GM12878 (cell line): ENCODE results near the gene RASSF4. TPM values are rescaled to one million over a fixed set of nuclear protein-coding genes. Genes with fewer than 3 reads are reported as not detected.

Experiments
- ATAC-seq: fragments of 200-7000 bp; cut with Tn5 transposase; 3 replicates; pipeline ENCODE4 v1.9.1; 2020; ENCODE audit warnings: mild to moderate bottlenecking, moderate library complexity
- BruUV-seq: library from RNA; stranded (reverse); fragments of 400-500 nt; replicated peaks from 2 replicates; lab custom pipeline; 2021; lab: Mats Ljungman, UMichigan
- CTCF ChIA-PET: fragments of 300-600 bp; sonication (Branson Sonifier 250); formaldehyde crosslinking; extraction: SDS; loops from one replicate; lab custom pipeline; 2021; ENCODE audit warnings: inconsistent platforms; lab: Yijun Ruan, JAX
- POLR2A ChIA-PET: fragments of 350-600 bp; formaldehyde crosslinking; extraction: SDS; loops from one replicate; lab custom pipeline; 2021; ENCODE audit warnings: inconsistent platforms; lab: Charles Lee
- RAD21 ChIA-PET: fragments of 300-600 bp; sonication (Branson Sonifier 250); formaldehyde crosslinking; loops from one replicate; lab custom pipeline; 2023; ENCODE audit warnings: antibody characterized with exemption; ENCODE audit not compliant: unreplicated experiment; lab: Charles Lee
- SMC1A ChIA-PET: fragments of 300-600 bp; sonication (Branson Sonifier 250); formaldehyde crosslinking; loops from one replicate; lab custom pipeline; 2023; ENCODE audit not compliant: unreplicated experiment, uncharacterized antibody; lab: Charles Lee
- DNase-seq: peaks from one replicate; pipeline ENCODE4 v3.0.0-alpha.2; 2011; ENCODE audit warnings: low read depth, low spot score
- FAIRE-seq: peaks from 3 replicates; lab custom pipeline; 2011; peaks lifted over from hg19 to GRCh38; lab: Jason Lieb, UNC
- H2AFZ ChIP-seq: 2 replicates; pipeline ENCODE4 v1.6.0; 2011; ENCODE audit warnings: low read depth, low read length, control low read depth; ENCODE audit not compliant: control insufficient read depth
- H3K27ac ChIP-seq: 2 replicates; pipeline ENCODE4 v1.5.1; 2011; ENCODE audit warnings: control low read depth; ENCODE audit not compliant: control insufficient read depth, insufficient read depth
- H3K27me3 ChIP-seq, 2 experiments: replicated peaks in 1 of 2; 2 replicates each; pipeline versions ENCODE4 v1.6.0 to v1.6.1; 2011; ENCODE audit warnings: low read length in 1 of 2; ENCODE audit not compliant: control insufficient read depth in 2 of 2, insufficient read depth in 2 of 2
- H3K36me3 ChIP-seq, 2 experiments: 2 replicates each; pipeline ENCODE4 v1.5.1; 2011; ENCODE audit warnings: low read length in 1 of 2; ENCODE audit not compliant: control insufficient read depth in 2 of 2, insufficient read depth in 2 of 2
- H3K4me1 ChIP-seq: 2 replicates; pipeline ENCODE4 v1.6.1; 2011; ENCODE audit warnings: mild to moderate bottlenecking, low read length, moderate library complexity, mixed read lengths; ENCODE audit not compliant: control insufficient read depth, insufficient read depth
- H3K4me2 ChIP-seq: 2 replicates; pipeline ENCODE4 v1.6.0; 2011; ENCODE audit warnings: control low read depth; ENCODE audit not compliant: control insufficient read depth, insufficient read depth
- H3K4me3 ChIP-seq: fragments of 200-600 bp; sonication (generic); 2 replicates; pipeline ENCODE4 v1.5.1; 2016
- H3K79me2 ChIP-seq: 2 replicates; pipeline ENCODE4 v1.6.0; 2011; ENCODE audit warnings: low read length; ENCODE audit not compliant: control insufficient read depth, insufficient read depth
- H3K9ac ChIP-seq: 2 replicates; pipeline ENCODE4 v1.8.0; 2011; ENCODE audit warnings: low read length, control low read depth, mixed read lengths; ENCODE audit not compliant: control insufficient read depth, insufficient read depth
- H3K9me3 ChIP-seq: replicated peaks from 3 replicates; pipeline ENCODE4 v1.5.1; 2011; ENCODE audit warnings: mild to moderate bottlenecking, low read length; ENCODE audit not compliant: control insufficient read depth, insufficient read depth
- H4K20me1 ChIP-seq: 2 replicates; pipeline ENCODE4 v1.6.0; 2011; ENCODE audit not compliant: control insufficient read depth, insufficient read depth
- ATF7 ChIP-seq: fragments of 450-650 bp; IDR thresholded peaks from 2 replicates; pipeline ENCODE4 v1.6.1; 2016; ENCODE audit warnings: low read depth, mild to moderate bottlenecking
- CBX5 ChIP-seq: sonication (generic); IDR thresholded peaks from 2 replicates; pipeline ENCODE4 v1.6.1; 2016; ENCODE audit warnings: low read depth, moderate library complexity, mild to moderate bottlenecking, inconsistent platforms
- CEBPB ChIP-seq, 2 experiments: fragments of 150-350 bp in 1 of 2; IDR thresholded peaks; 2 replicates each; pipeline ENCODE4 v1.6.1; 2012 to 2014; ENCODE audit warnings: low read depth in 2 of 2, low read length in 2 of 2, borderline replicate concordance in 1 of 2, inconsistent platforms in 1 of 2
- CHD4 ChIP-seq: fragments of 200-600 bp; sonication (generic); IDR thresholded peaks from 2 replicates; pipeline ENCODE4 v1.6.1; 2016; ENCODE audit warnings: mild to moderate bottlenecking
- CREM ChIP-seq: IDR thresholded peaks from 2 replicates; pipeline ENCODE4 v1.6.1; 2014; ENCODE audit warnings: antibody characterized with exemption, low read depth
- ETV6 ChIP-seq, 2 experiments: fragments of 450-650 bp in 1 of 2; IDR thresholded peaks in 1 of 2; conservative IDR thresholded peaks in 1 of 2; 2 replicates each; pipeline ENCODE4 v1.6.1; 2014; ENCODE audit warnings: antibody characterized with exemption in 1 of 2, borderline replicate concordance in 1 of 2, low read depth in 1 of 2, mild to moderate bottlenecking in 1 of 2, moderate library complexity in 1 of 2
- LARP7 ChIP-seq: fragments of 450-650 bp; IDR thresholded peaks from 2 replicates; pipeline ENCODE4 v1.6.1; 2017; ENCODE audit warnings: mild to moderate bottlenecking
- NFXL1 ChIP-seq: fragments of 450-650 bp; IDR thresholded peaks from 2 replicates; pipeline ENCODE4 v1.6.1; 2017; ENCODE audit warnings: antibody characterized with exemption, mild to moderate bottlenecking, borderline replicate concordance
- NR2C2 ChIP-seq: IDR thresholded peaks from 2 replicates; pipeline ENCODE4 v1.6.1; 2011; ENCODE audit warnings: borderline replicate concordance, low read depth; ENCODE audit not compliant: control insufficient read depth, insufficient read length
- POU2F2 ChIP-seq: IDR thresholded peaks from 3 replicates; pipeline ENCODE4 v1.6.1; 2011; ENCODE audit warnings: low read depth, mild to moderate bottlenecking, low read length, borderline replicate concordance
- SMAD1 ChIP-seq: fragments of 450-650 bp; IDR thresholded peaks from 2 replicates; pipeline ENCODE4 v1.6.1; 2018; ENCODE audit warnings: mild to moderate bottlenecking, low read depth; ENCODE audit not compliant: partially characterized antibody
- TAF1 ChIP-seq: IDR thresholded peaks from 2 replicates; pipeline ENCODE4 v1.6.1; 2011; ENCODE audit warnings: mild to moderate bottlenecking, low read depth, low read length, borderline replicate concordance
- TARDBP ChIP-seq: IDR thresholded peaks from 2 replicates; pipeline ENCODE4 v1.6.1; 2016; ENCODE audit warnings: borderline replicate concordance
- in situ Hi-C: fragments of 300-500 bp; cut with MboI; formaldehyde crosslinking; loops from 9 replicates; pipeline ENCODE4 v1.14.3; 2018; ENCODE audit warnings: mixed read lengths
- intact Hi-C: fragments of 100-400 bp; cut with micrococcal nuclease; formaldehyde crosslinking; loops from one replicate; pipeline ENCODE4 v1.14.2; 2022; ENCODE audit not compliant: unreplicated experiment
- polyA plus RNA-seq, 11 experiments: library from polyadenylated mRNA; depleted of rRNA in 4 of 11; unstranded in 6 of 11; stranded (reverse) in 5 of 11; fragments of >200 nt; fragmentation: Nextera tagmentation in 4 of 11; fragmentation: Illumina TruSeq in 1 of 11; extraction: Ambion mirVana in 4 of 11; extraction: Trizol in 1 of 11; gene quantifications; 1 replicate in 1 of 11; 2 replicates in 10 of 11; pipeline versions ENCODE4 v1.2.1 to v1.2.3, GENCODE V29; 2011 to 2016; ENCODE audit warnings: inconsistent platforms in 2 of 11, missing spikeins in 2 of 11, low read depth in 1 of 11
- total RNA-seq, 4 experiments: library from RNA; depleted of rRNA in 3 of 4; stranded (reverse); fragments of >200 nt in 3 of 4; fragmentation: Illumina TruSeq in 1 of 4; extraction: Trizol in 1 of 4; gene quantifications; 2 replicates each; pipeline versions ENCODE4 v1.2.1 to v1.2.3, GENCODE V29; 2013 to 2021
- TF ChIP-seq, protein P1 (sequence below): fragments of 450-650 bp; IDR thresholded peaks from 2 replicates; pipeline ENCODE4 v1.6.1; 2017; ENCODE audit warnings: antibody characterized with exemption, mild to moderate bottlenecking, moderate library complexity

Gene RASSF4
- total and polyA plus RNA-seq, 10 of the 15 experiments (the other 5 are each of a cell fraction or from before 2014, with no cell fraction given) = 3.7 to 71.1 (median 16.8) TPM

DNA sequence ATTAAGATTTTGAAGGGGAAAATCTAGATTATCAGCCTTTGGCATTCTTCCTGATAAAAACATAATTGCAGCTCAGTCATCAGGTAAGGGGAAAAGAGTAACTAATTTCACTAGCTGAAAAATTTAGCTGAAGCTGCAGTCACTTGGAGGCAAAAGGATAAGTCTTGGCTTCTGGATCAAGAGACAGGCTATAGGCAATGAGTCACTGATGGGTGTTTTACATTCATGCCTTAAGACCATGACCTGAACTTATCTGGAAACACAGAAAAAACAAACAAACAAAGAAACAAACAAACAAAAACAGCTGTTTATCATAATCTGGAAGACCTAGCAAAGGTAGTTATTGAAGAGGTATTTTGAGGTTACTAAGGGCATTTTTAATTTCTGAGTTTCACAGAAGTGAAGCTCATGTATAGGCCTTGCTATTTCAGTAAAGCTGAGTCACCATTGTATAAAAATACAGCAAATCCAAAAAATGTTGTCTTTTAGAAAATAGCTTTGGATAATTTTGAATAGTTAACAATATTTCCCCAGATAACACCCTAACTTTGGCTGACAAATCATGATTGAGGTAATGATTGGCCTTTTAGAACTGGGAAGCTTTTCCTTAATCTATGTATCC, 81.4 kb downstream of the RASSF4 start:
- H3K4me3 ChIP-seq = no peak overlapping the region
- ATAC-seq (no peak), FAIRE-seq (no peak), DNase-seq (no peak)
- H2AFZ ChIP-seq = no peak overlapping the region
- no peak overlapping the region for H3K4me2 ChIP-seq
- POLR2A ChIA-PET = no interaction called here
- intact Hi-C loops = no loop called here
- in situ Hi-C loops = no loop called here
- no peaks in the 10 kb centered on the region for H3K79me2 ChIP-seq
- SMC1A ChIA-PET = no interaction called here
- RAD21 ChIA-PET = interaction anchor here (1.4 kb wide), 1 partner anchor 108 kb away, joined by 5 read pairs; no protein-coding TSS in a partner anchor
- CTCF ChIA-PET = no interaction called here
- no peak overlapping the region for H3K9ac ChIP-seq
- no peaks in the 10 kb centered on the region for H3K4me1 ChIP-seq
- no peaks in the 10 kb centered on the region for H3K27me3 ChIP-seq
- no peaks in the 10 kb centered on the region for H3K36me3 ChIP-seq
- no peaks in the 10 kb centered on the region for H3K9me3 ChIP-seq
- H4K20me1 ChIP-seq = no peaks in the 10 kb centered on the region
- H3K27ac ChIP-seq = no peak overlapping the region
- no peak for TF ChIP-seq POU2F2
- no peak for TF ChIP-seq NR2C2
- TF ChIP-seq CHD4 = no peak
- TF ChIP-seq, protein P1, sequence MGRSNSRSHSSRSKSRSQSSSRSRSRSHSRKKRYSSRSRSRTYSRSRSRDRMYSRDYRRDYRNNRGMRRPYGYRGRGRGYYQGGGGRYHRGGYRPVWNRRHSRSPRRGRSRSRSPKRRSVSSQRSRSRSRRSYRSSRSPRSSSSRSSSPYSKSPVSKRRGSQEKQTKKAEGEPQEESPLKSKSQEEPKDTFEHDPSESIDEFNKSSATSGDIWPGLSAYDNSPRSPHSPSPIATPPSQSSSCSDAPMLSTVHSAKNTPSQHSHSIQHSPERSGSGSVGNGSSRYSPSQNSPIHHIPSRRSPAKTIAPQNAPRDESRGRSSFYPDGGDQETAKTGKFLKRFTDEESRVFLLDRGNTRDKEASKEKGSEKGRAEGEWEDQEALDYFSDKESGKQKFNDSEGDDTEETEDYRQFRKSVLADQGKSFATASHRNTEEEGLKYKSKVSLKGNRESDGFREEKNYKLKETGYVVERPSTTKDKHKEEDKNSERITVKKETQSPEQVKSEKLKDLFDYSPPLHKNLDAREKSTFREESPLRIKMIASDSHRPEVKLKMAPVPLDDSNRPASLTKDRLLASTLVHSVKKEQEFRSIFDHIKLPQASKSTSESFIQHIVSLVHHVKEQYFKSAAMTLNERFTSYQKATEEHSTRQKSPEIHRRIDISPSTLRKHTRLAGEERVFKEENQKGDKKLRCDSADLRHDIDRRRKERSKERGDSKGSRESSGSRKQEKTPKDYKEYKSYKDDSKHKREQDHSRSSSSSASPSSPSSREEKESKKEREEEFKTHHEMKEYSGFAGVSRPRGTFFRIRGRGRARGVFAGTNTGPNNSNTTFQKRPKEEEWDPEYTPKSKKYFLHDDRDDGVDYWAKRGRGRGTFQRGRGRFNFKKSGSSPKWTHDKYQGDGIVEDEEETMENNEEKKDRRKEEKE = no peak
- TF ChIP-seq ATF7 = no peak
- TF ChIP-seq TARDBP = no peak
- TF ChIP-seq CBX5 = no peak
- no peak for TF ChIP-seq NFXL1
- no peak for TF ChIP-seq CREM
- TF ChIP-seq SMAD1 = no peak
- TF ChIP-seq CEBPB (IDR thresholded peaks at IDR 0.05; ENCODE audit: borderline replicate concordance in 1 of 2, low read depth in 2 of 2, low read length in 2 of 2) = no peak
- no peak for TF ChIP-seq ETV6 (conservative IDR thresholded peaks at IDR 0.05 in 1 of 2, IDR thresholded peaks at IDR 0.05 in 1 of 2; ENCODE audit: borderline replicate concordance in 1 of 2, low read depth in 1 of 2)
- no peak for TF ChIP-seq LARP7
- TF ChIP-seq TAF1 = no peak
- BruUV-seq = no TSS peak
